ENCODE data around the gene CA10. TPM values are rescaled to one million over a fixed set of nuclear protein-coding genes. Genes with fewer than 3 reads are reported as not detected.

CA10 gene
- total and polyA plus RNA-seq, 2 experiments from 2014 or later = not detected

GRCh38 chr17:52064791-52065211 is 93.7 kb downstream of the CA10 start:
- Histone ChIP-seq H3K36me3 (ENCODE audit: low read depth) (no peaks in the 10 kb centered on the region), H3K27ac (no peak overlapping the region), H3K9me2 (ENCODE audit: insufficient read depth) (no peaks in the 10 kb centered on the region), H3K27me3 (replicated peaks; ENCODE audit: insufficient read depth) (no peaks in the 10 kb centered on the region), H3K9me3 (ENCODE audit: low read depth) (no peaks in the 10 kb centered on the region), H3K4me1 (ENCODE audit: insufficient read depth) (no peaks in the 10 kb centered on the region), H3K79me2 (ENCODE audit: insufficient read depth) (no peaks in the 10 kb centered on the region), H3K4me3 (no peak overlapping the region), H4K20me1 (ENCODE audit: insufficient read depth) (no peaks in the 10 kb centered on the region), H3K9ac (no peak overlapping the region), H3F3A (ENCODE audit: insufficient read depth) (no peaks in the 10 kb centered on the region), H3K4me2 (ENCODE audit: unreplicated experiment) (no peak overlapping the region), H2AFZ (no peak overlapping the region)
- DNase-seq = peak; percentile 2
- no peak for TF ChIP-seq EZH2phosphoT487 (IDR thresholded peaks at IDR 0.05; ENCODE audit: insufficient read depth, low read depth)
- WGBS, 2 experiments (ENCODE audit: low coverage in 1 of 2, low lambda C conversion rate in 2 of 2, missing lambda C conversion rate in 2 of 2) = 3 to 5% methylated on average over 2 of the region's 2 CpGs
- in situ Hi-C loops (cut with MboI) = no loop called here

DNA sequence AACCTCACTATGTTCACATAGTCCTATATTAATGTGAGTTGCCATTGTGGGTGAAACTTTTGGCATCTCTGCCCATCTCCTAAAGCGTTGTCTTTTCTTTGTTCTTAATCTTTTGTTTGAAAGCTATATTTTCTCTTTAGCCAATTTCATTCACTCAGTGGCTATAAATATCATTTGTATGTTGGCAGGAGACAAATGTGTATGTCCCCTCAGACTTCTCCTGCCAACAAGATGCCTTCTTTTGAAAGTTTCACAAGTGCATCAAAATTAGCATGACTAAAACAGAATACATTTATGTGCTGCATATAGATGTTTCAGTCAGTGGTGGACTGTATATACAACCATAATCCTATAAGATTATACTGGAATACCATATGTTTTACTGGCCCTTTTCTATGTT is 109.0 kb downstream of the CA10 start:
- Histone ChIP-seq H3K9me3 (ENCODE audit: low read depth) (no peaks in the 10 kb centered on the region), H3K36me3 (ENCODE audit: low read depth) (no peaks in the 10 kb centered on the region), H3F3A (ENCODE audit: insufficient read depth) (no peaks in the 10 kb centered on the region), H3K9me2 (ENCODE audit: insufficient read depth) (no peaks in the 10 kb centered on the region), H3K79me2 (ENCODE audit: insufficient read depth) (no peaks in the 10 kb centered on the region), H3K9ac (no peak overlapping the region), H3K4me2 (ENCODE audit: unreplicated experiment) (no peak overlapping the region), H4K20me1 (ENCODE audit: insufficient read depth) (no peaks in the 10 kb centered on the region), H3K27ac (no peak overlapping the region), H3K4me3 (no peak overlapping the region), H2AFZ (no peak overlapping the region), H3K4me1 (ENCODE audit: insufficient read depth) (no peaks in the 10 kb centered on the region), H3K27me3 (replicated peaks; ENCODE audit: insufficient read depth) (no peaks in the 10 kb centered on the region)
- WGBS, 2 experiments (ENCODE audit: low coverage in 1 of 2, low lambda C conversion rate in 2 of 2, missing lambda C conversion rate in 2 of 2) = 30 to 48% methylated on average over 1 of the region's 1 CpG
- TF ChIP-seq EZH2phosphoT487 (IDR thresholded peaks at IDR 0.05; ENCODE audit: insufficient read depth, low read depth) (no peak), EZH2 (IDR thresholded peaks at IDR 0.05; ENCODE audit: insufficient read depth, poor library complexity, severe bottlenecking) (no peak)
- no peak for DNase-seq
- in situ Hi-C loops (cut with MboI) = no loop called here

DNA sequence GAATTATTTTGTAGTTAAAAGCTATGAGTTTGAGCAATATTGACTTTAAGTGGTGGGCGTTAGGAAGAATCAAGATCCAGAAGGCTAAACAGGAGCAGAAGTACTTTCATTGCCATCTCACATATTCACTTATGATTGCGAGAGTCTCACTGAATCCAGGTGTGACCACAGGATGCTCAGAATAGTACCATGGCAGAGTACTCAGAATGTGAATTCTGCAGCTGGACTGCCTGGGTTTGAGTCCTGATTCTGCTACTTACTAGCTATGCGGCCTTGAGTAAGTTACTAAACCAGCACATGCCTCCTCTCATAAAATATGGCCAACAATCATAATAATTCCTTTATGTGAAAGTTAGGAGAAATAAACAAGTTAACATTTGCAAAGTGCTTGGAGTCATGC is 109.5 kb downstream of the CA10 start:
- WGBS, 2 experiments (ENCODE audit: low coverage in 1 of 2, low lambda C conversion rate in 2 of 2, missing lambda C conversion rate in 2 of 2) = 24 to 31% methylated on average over 3 of the region's 3 CpGs
- TF ChIP-seq EZH2phosphoT487 (IDR thresholded peaks at IDR 0.05; ENCODE audit: insufficient read depth, low read depth) (no peak), EZH2 (IDR thresholded peaks at IDR 0.05; ENCODE audit: insufficient read depth, poor library complexity, severe bottlenecking) (no peak)
- Histone ChIP-seq H3K9ac (no peak overlapping the region), H3K9me3 (ENCODE audit: low read depth) (no peaks in the 10 kb centered on the region), H4K20me1 (ENCODE audit: insufficient read depth) (no peaks in the 10 kb centered on the region), H3K4me1 (ENCODE audit: insufficient read depth) (no peaks in the 10 kb centered on the region), H3K9me2 (ENCODE audit: insufficient read depth) (no peaks in the 10 kb centered on the region), H3K79me2 (ENCODE audit: insufficient read depth) (no peaks in the 10 kb centered on the region), H3K27me3 (replicated peaks; ENCODE audit: insufficient read depth) (no peaks in the 10 kb centered on the region), H3K4me2 (ENCODE audit: unreplicated experiment) (no peak overlapping the region), H3K36me3 (ENCODE audit: low read depth) (no peaks in the 10 kb centered on the region), H2AFZ (no peak overlapping the region), H3F3A (ENCODE audit: insufficient read depth) (no peaks in the 10 kb centered on the region), H3K4me3 (no peak overlapping the region), H3K27ac (no peak overlapping the region)
- DNase-seq = no peak
- in situ Hi-C loops (cut with MboI) = no loop called here

- Histone ChIP-seq H3K79me2 (ENCODE audit: insufficient read depth) (no peaks in the 10 kb centered on the region), H3K27ac (no peak overlapping the region), H3K4me1 (ENCODE audit: insufficient read depth) (no peaks in the 10 kb centered on the region), H3K9me3 (ENCODE audit: low read depth) (no peaks in the 10 kb centered on the region), H3F3A (ENCODE audit: insufficient read depth) (no peaks in the 10 kb centered on the region), H4K20me1 (ENCODE audit: insufficient read depth) (no peaks in the 10 kb centered on the region), H3K4me2 (ENCODE audit: unreplicated experiment) (no peak overlapping the region), H3K4me3 (no peak overlapping the region), H3K36me3 (ENCODE audit: low read depth) (no peaks in the 10 kb centered on the region), H2AFZ (no peak overlapping the region), H3K27me3 (replicated peaks; ENCODE audit: insufficient read depth) (no peaks in the 10 kb centered on the region), H3K9me2 (ENCODE audit: insufficient read depth) (no peaks in the 10 kb centered on the region), H3K9ac (no peak overlapping the region)
- TF ChIP-seq EZH2 (IDR thresholded peaks at IDR 0.05; ENCODE audit: insufficient read depth, poor library complexity, severe bottlenecking) (no peak), EZH2phosphoT487 (IDR thresholded peaks at IDR 0.05; ENCODE audit: insufficient read depth, low read depth) (no peak)
- 6% methylated on average over 5 of the region's 5 CpGs for WGBS, 2 experiments (ENCODE audit: low coverage in 1 of 2, low lambda C conversion rate in 2 of 2, missing lambda C conversion rate in 2 of 2)
- in situ Hi-C loops (cut with MboI) = no loop called here
- DNase-seq = no peak
These were observed 110.2 kb downstream of the CA10 start for GRCh38 chr17:52048137-52048898.

DNA sequence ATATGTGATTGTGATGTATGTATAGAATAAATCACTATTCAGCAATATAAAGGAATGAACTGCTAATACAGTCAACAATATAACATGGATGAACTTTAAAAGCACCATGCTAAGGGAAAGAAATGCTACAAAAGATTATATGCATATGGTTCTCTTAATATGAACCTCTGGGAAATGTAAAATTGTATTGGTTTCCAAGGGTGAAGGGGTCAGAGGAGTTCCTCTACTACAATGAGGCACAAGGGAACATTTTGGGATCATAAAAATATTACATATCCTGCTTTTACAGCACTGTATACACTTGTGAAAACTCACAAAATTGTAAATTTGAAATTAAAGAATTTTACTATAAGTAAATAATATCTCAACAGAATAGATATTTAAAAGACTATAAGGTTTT is 111.4 kb downstream of the CA10 start:
- no peaks in the 10 kb centered on the region for H4K20me1 ChIP-seq (ENCODE audit: insufficient read depth)
- no peak overlapping the region for H3K4me2 ChIP-seq (ENCODE audit: unreplicated experiment)
- in situ Hi-C loops (cut with MboI) = no loop called here
- DNase-seq = no peak
- no peak overlapping the region for H3K9ac ChIP-seq
- H2AFZ ChIP-seq = no peak overlapping the region
- no peaks in the 10 kb centered on the region for H3K9me3 ChIP-seq (ENCODE audit: low read depth)
- no peaks in the 10 kb centered on the region for H3K36me3 ChIP-seq (ENCODE audit: low read depth)
- H3K9me2 ChIP-seq (ENCODE audit: insufficient read depth) = no peaks in the 10 kb centered on the region
- H3F3A ChIP-seq (ENCODE audit: insufficient read depth) = no peaks in the 10 kb centered on the region
- no peak for TF ChIP-seq EZH2 (IDR thresholded peaks at IDR 0.05; ENCODE audit: insufficient read depth, poor library complexity, severe bottlenecking)
- TF ChIP-seq EZH2phosphoT487 (IDR thresholded peaks at IDR 0.05; ENCODE audit: insufficient read depth, low read depth) = no peak
- H3K4me3 ChIP-seq = no peak overlapping the region
- H3K4me1 ChIP-seq (ENCODE audit: insufficient read depth) = no peaks in the 10 kb centered on the region
- H3K27me3 ChIP-seq (replicated peaks; ENCODE audit: insufficient read depth) = no peaks in the 10 kb centered on the region
- no peak overlapping the region for H3K27ac ChIP-seq
- H3K79me2 ChIP-seq (ENCODE audit: insufficient read depth) = no peaks in the 10 kb centered on the region
